ENCODE results near the gene TFDP2. TPM values are rescaled to one million over a fixed set of nuclear protein-coding genes. Genes with fewer than 3 reads are reported as not detected.
A peak's percentile ranks its signal among the peaks of the same experiment; 100 is the strongest.

Gene TFDP2
- total and polyA plus RNA-seq, 10 of the 15 experiments (the other 5 are each of a cell fraction or from before 2014, with no cell fraction given), result 28.3 to 100 (median 49.7) TPM

DNA sequence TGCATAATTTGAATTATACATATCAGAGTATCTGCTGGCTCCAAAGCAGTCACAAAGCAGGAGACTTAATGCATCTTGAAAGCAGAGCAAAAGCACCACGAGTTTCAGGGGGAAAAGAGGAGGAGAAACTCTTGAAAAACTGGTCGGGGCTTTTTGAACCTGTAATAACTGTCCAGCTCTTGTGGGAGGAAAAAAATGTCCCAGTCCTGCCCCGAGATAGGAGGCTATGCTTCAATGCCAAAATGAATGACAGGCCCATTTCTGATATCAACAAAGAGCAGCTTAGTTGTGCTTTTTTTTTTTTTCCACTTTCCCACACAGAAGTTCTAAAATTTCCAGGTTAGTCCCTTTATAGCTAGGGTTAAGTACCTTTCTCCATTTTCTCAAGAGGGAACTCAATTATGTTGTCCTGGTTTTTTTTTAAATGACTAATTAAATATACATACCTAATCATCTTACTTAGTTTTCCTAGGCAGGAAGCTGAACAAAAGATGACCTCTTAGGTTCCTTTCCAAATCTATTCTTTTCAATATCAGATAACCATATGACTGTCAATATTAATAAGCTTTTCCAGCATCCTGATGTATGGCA is 120.2 kb downstream of the TFDP2 start:
- peaks cover 17% of the 10 kb centered on the region for H3K79me2 ChIP-seq (ENCODE audit: control insufficient read depth, insufficient read depth, low read length)
- no peaks in the 10 kb centered on the region for H3K9me3 ChIP-seq (replicated peaks; ENCODE audit: control insufficient read depth, insufficient read depth, low read length)
- intact Hi-C loops (cut with micrococcal nuclease; ENCODE audit: unreplicated experiment), result loop anchor here (5.0 kb wide), 2 partner anchors 67 to 198 kb away; partner anchors contain the start of gene GK5
- H3K4me1 ChIP-seq (ENCODE audit: control insufficient read depth, insufficient read depth, low read length), result peaks cover 4% of the 10 kb centered on the region; the same call in 1 of the 2 replicates
- no peak overlapping the region for H3K9ac ChIP-seq (ENCODE audit: control insufficient read depth, insufficient read depth, low read length)
- H3K27ac ChIP-seq (ENCODE audit: control insufficient read depth, insufficient read depth), result no peak overlapping the region
- ChIA-PET POLR2A (interaction anchor here (0.6 to 1.3 kb wide), 4 partner anchors 16 to 972 kb away, joined by 3 to 4 read pairs (median 4); partner anchors contain the start of gene U2SURP), SMC1A (ENCODE audit: uncharacterized antibody, unreplicated experiment) (interaction anchor here (1.0 to 2.8 kb wide), 8 partner anchors 9 to 253 kb away, joined by 3 to 12 read pairs (median 4); no protein-coding TSS in a partner anchor), CTCF (interaction anchor here (0.6 to 1.7 kb wide), 6 partner anchors 9 to 251 kb away, joined by 3 to 5 read pairs (median 3); no protein-coding TSS in a partner anchor), RAD21 (ENCODE audit: unreplicated experiment) (interaction anchor here (0.6 to 2.0 kb wide), 8 partner anchors 8 to 692 kb away, joined by 3 to 5 read pairs (median 3); no protein-coding TSS in a partner anchor)
- peak; percentile 75 for FAIRE-seq
- peak overlapping the region; percentile 1 for H3K4me2 ChIP-seq (ENCODE audit: control insufficient read depth, insufficient read depth)
- 0 out of 4 replicates have a peak, but pooled peaks cover 0 to 1% of the 10 kb centered on the region in 2 experiments for H3K36me3 ChIP-seq (ENCODE audit: control insufficient read depth in 2 of 2, insufficient read depth in 2 of 2, low read length in 1 of 2)
- H3K4me3 ChIP-seq, result 0 out of 2 replicates have a peak overlapping the region, but pooled peaks have one; percentile 25
- DNase-seq (ENCODE audit: low read depth, low spot score), result peak; percentile 49
- no peaks in the 10 kb centered on the region for H4K20me1 ChIP-seq (ENCODE audit: control insufficient read depth, insufficient read depth)
- no peaks in the 10 kb centered on the region for H3K27me3 ChIP-seq (replicated peaks in 1 of 2; ENCODE audit: control insufficient read depth in 2 of 2, insufficient read depth in 2 of 2, low read length in 1 of 2)
- peak; percentile 76 for ATAC-seq
- in situ Hi-C loops (cut with MboI), result no loop called here
- 0% methylated on average over 3 of the region's 3 CpGs for WGBS (ENCODE audit: insufficient coverage, insufficient replicate concordance, low lambda C conversion rate, missing lambda C conversion rate)
- peak overlapping the region; percentile 65 for H2AFZ ChIP-seq (ENCODE audit: control insufficient read depth, low read depth, low read length)
- no TSS peak for BruUV-seq (replicated peaks)
- TF ChIP-seq, protein P1, sequence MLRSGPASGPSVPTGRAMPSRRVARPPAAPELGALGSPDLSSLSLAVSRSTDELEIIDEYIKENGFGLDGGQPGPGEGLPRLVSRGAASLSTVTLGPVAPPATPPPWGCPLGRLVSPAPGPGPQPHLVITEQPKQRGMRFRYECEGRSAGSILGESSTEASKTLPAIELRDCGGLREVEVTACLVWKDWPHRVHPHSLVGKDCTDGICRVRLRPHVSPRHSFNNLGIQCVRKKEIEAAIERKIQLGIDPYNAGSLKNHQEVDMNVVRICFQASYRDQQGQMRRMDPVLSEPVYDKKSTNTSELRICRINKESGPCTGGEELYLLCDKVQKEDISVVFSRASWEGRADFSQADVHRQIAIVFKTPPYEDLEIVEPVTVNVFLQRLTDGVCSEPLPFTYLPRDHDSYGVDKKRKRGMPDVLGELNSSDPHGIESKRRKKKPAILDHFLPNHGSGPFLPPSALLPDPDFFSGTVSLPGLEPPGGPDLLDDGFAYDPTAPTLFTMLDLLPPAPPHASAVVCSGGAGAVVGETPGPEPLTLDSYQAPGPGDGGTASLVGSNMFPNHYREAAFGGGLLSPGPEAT (IDR thresholded peaks at IDR 0.05; ENCODE audit: low read depth), result peak; percentile 51; the same call in 1 of the 2 replicates
- TF ChIP-seq TAF1 (IDR thresholded peaks at IDR 0.05; ENCODE audit: borderline replicate concordance, low read depth, low read length) (no peak), SPI1 (IDR thresholded peaks at IDR 0.05; ENCODE audit: borderline replicate concordance, insufficient read depth, low read depth, low read length) (no peak), FOXM1 (IDR thresholded peaks at IDR 0.05; ENCODE audit: low read depth, low read length) (no peak), ZNF622 (IDR thresholded peaks at IDR 0.05) (no peak), MEF2A (IDR thresholded peaks at IDR 0.05; ENCODE audit: insufficient read depth, low read depth, low read length) (no peak), GATAD2B (conservative IDR thresholded peaks at IDR 0.05; ENCODE audit: low read depth) (no peak), IKZF1 (conservative IDR thresholded peaks at IDR 0.05) (0 out of 2 replicates have a peak, but pooled peaks have one; percentile 19), ESRRA (IDR thresholded peaks at IDR 0.05; ENCODE audit: low read length) (no peak), RUNX3 (IDR thresholded peaks at IDR 0.05; ENCODE audit: low read length) (peak; percentile 28; the same call in 1 of the 2 replicates), SMARCA5 (IDR thresholded peaks at IDR 0.05) (no peak), NFYB (IDR thresholded peaks at IDR 0.05; ENCODE audit: insufficient read depth, low read depth, low read length) (0 out of 2 replicates have a peak, but pooled peaks have one; percentile 26), MTA2 (IDR thresholded peaks at IDR 0.05; ENCODE audit: low read depth) (peak; percentile 26; the same call in 1 of the 2 replicates)
- TF ChIP-seq, protein P2, sequence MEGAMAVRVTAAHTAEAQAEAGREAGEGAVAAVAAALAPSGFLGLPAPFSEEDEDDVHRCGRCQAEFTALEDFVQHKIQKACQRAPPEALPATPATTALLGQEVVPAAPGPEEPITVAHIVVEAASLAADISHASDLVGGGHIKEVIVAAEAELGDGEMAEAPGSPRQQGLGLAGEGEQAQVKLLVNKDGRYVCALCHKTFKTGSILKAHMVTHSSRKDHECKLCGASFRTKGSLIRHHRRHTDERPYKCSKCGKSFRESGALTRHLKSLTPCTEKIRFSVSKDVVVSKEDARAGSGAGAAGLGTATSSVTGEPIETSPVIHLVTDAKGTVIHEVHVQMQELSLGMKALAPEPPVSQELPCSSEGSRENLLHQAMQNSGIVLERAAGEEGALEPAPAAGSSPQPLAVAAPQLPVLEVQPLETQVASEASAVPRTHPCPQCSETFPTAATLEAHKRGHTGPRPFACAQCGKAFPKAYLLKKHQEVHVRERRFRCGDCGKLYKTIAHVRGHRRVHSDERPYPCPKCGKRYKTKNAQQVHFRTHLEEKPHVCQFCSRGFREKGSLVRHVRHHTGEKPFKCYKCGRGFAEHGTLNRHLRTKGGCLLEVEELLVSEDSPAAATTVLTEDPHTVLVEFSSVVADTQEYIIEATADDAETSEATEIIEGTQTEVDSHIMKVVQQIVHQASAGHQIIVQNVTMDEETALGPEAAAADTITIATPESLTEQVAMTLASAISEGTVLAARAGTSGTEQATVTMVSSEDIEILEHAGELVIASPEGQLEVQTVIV (IDR thresholded peaks at IDR 0.05; ENCODE audit: borderline replicate concordance, partially characterized antibody), result no peak
- TF ChIP-seq, protein P3, sequence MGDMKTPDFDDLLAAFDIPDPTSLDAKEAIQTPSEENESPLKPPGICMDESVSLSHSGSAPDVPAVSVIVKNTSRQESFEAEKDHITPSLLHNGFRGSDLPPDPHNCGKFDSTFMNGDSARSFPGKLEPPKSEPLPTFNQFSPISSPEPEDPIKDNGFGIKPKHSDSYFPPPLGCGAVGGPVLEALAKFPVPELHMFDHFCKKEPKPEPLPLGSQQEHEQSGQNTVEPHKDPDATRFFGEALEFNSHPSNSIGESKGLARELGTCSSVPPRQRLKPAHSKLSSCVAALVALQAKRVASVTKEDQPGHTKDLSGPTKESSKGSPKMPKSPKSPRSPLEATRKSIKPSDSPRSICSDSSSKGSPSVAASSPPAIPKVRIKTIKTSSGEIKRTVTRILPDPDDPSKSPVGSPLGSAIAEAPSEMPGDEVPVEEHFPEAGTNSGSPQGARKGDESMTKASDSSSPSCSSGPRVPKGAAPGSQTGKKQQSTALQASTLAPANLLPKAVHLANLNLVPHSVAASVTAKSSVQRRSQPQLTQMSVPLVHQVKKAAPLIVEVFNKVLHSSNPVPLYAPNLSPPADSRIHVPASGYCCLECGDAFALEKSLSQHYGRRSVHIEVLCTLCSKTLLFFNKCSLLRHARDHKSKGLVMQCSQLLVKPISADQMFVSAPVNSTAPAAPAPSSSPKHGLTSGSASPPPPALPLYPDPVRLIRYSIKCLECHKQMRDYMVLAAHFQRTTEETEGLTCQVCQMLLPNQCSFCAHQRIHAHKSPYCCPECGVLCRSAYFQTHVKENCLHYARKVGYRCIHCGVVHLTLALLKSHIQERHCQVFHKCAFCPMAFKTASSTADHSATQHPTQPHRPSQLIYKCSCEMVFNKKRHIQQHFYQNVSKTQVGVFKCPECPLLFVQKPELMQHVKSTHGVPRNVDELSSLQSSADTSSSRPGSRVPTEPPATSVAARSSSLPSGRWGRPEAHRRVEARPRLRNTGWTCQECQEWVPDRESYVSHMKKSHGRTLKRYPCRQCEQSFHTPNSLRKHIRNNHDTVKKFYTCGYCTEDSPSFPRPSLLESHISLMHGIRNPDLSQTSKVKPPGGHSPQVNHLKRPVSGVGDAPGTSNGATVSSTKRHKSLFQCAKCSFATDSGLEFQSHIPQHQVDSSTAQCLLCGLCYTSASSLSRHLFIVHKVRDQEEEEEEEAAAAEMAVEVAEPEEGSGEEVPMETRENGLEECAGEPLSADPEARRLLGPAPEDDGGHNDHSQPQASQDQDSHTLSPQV (IDR thresholded peaks at IDR 0.05), result no peak
